HL-60 (cell line): ENCODE data around the gene DBF4B.
A peak's percentile ranks its signal among the peaks of the same experiment; 100 is the strongest.

ENCODE experiments used
- DNase-seq, 2 experiments: peaks; one replicate each; pipeline ENCODE4 v3.0.0-alpha.2; 2010 to 2020; ENCODE audit warnings: low read depth in 1 of 2, low spot score in 1 of 2
- H3K27ac ChIP-seq: fragments of 250-450 bp; sonication (Bioruptor Pico); replicated peaks from 2 replicates; pipeline ENCODE4 v1.5.1; 2020; ENCODE audit warnings: mild to moderate bottlenecking, moderate library complexity
- H3K27me3 ChIP-seq: fragments of 250-450 bp; sonication (Bioruptor Pico); 2 replicates; pipeline ENCODE4 v1.5.1; 2021; ENCODE audit warnings: mild to moderate bottlenecking, moderate library complexity; ENCODE audit not compliant: insufficient read depth, poor library complexity, severe bottlenecking
- H3K4me3 ChIP-seq: replicated peaks from 2 replicates; pipeline ENCODE4 v1.5.1; 2011; ENCODE audit warnings: mild to moderate bottlenecking, control low read depth, low read length; ENCODE audit not compliant: insufficient read depth
- GABPA ChIP-seq: IDR thresholded peaks from 2 replicates; pipeline ENCODE4 v1.6.1; 2012; ENCODE audit warnings: low read depth
- POLR2AphosphoS5 ChIP-seq: IDR thresholded peaks from 2 replicates; pipeline ENCODE4 v1.6.1; 2012; ENCODE audit warnings: low read depth
- SPI1 ChIP-seq: IDR thresholded peaks from 2 replicates; pipeline ENCODE4 v1.6.1; 2012; ENCODE audit warnings: low read depth, mild to moderate bottlenecking, borderline replicate concordance
- TF ChIP-seq, protein P1 (sequence below): IDR thresholded peaks from 2 replicates; pipeline ENCODE4 v1.6.1; 2012; ENCODE audit warnings: low read depth; ENCODE audit not compliant: insufficient replicate concordance
- TF ChIP-seq, protein P2 (sequence below): IDR thresholded peaks from one replicate; pipeline ENCODE4 v1.5.1; 2011; ENCODE audit warnings: low read length, control low read depth, inconsistent platforms; ENCODE audit not compliant: insufficient read depth

DBF4B gene

GRCh38 chr17:44775136-44775837 lies 66.8 kb downstream of the DBF4B start:
- DNase-seq = peak; percentile 96 to 97
- peak overlapping the region; percentile 67 for H3K4me3 ChIP-seq
- TF ChIP-seq GABPA = no peak
- TF ChIP-seq POLR2AphosphoS5 = 0 out of 2 replicates have a peak, but pooled peaks have one; percentile 31
- TF ChIP-seq, protein P1, sequence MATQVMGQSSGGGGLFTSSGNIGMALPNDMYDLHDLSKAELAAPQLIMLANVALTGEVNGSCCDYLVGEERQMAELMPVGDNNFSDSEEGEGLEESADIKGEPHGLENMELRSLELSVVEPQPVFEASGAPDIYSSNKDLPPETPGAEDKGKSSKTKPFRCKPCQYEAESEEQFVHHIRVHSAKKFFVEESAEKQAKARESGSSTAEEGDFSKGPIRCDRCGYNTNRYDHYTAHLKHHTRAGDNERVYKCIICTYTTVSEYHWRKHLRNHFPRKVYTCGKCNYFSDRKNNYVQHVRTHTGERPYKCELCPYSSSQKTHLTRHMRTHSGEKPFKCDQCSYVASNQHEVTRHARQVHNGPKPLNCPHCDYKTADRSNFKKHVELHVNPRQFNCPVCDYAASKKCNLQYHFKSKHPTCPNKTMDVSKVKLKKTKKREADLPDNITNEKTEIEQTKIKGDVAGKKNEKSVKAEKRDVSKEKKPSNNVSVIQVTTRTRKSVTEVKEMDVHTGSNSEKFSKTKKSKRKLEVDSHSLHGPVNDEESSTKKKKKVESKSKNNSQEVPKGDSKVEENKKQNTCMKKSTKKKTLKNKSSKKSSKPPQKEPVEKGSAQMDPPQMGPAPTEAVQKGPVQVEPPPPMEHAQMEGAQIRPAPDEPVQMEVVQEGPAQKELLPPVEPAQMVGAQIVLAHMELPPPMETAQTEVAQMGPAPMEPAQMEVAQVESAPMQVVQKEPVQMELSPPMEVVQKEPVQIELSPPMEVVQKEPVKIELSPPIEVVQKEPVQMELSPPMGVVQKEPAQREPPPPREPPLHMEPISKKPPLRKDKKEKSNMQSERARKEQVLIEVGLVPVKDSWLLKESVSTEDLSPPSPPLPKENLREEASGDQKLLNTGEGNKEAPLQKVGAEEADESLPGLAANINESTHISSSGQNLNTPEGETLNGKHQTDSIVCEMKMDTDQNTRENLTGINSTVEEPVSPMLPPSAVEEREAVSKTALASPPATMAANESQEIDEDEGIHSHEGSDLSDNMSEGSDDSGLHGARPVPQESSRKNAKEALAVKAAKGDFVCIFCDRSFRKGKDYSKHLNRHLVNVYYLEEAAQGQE = no peak
- H3K27me3 ChIP-seq = no peaks in the 10 kb centered on the region
- H3K27ac ChIP-seq = no peak overlapping the region

DNA sequence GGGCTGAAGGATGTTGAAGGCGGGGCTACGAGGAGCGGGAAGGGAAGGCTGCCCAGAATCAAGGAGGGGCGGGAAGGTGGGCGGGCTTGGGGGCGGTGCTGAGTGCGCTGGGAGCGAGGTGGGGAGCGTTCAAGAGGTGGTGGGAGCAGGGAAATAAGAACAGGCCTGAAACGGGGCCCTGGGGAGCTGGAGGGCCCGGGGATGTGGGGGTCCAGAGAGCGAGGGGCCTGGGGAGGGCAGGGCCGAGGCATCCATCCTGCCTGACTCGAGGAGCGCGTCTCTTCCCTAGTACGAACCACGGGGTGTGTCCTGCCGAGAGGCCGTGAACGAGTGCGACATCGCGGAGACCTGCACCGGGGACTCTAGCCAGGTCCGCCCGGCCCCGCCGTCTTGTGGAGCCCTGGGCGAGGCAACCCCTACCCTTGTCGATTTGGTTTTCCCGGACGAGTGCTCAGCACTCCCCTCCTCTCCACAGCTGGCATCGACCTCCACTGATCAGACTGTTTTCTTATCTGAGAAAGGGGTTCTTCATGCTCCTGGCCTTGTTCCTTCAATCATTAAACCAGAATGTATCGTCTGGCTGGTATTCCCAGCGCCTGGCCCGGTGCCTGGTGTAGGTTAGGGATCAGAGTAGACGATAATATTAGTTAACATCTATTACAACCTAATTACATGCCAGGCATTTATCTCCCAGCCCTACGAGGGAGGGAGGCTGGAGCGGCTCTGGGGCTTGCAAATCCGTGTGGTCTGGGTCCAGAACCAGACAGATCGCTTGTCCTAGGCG lies 67.6 kb downstream of the DBF4B start:
- no peak for TF ChIP-seq SPI1
- TF ChIP-seq, protein P1 = no peak
- TF ChIP-seq, protein P2, sequence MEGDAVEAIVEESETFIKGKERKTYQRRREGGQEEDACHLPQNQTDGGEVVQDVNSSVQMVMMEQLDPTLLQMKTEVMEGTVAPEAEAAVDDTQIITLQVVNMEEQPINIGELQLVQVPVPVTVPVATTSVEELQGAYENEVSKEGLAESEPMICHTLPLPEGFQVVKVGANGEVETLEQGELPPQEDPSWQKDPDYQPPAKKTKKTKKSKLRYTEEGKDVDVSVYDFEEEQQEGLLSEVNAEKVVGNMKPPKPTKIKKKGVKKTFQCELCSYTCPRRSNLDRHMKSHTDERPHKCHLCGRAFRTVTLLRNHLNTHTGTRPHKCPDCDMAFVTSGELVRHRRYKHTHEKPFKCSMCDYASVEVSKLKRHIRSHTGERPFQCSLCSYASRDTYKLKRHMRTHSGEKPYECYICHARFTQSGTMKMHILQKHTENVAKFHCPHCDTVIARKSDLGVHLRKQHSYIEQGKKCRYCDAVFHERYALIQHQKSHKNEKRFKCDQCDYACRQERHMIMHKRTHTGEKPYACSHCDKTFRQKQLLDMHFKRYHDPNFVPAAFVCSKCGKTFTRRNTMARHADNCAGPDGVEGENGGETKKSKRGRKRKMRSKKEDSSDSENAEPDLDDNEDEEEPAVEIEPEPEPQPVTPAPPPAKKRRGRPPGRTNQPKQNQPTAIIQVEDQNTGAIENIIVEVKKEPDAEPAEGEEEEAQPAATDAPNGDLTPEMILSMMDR = no peak
- TF ChIP-seq POLR2AphosphoS5 = no peak
- TF ChIP-seq GABPA = no peak
- no peak for DNase-seq
- Histone ChIP-seq H3K27ac (no peak overlapping the region), H3K4me3 (peak overlapping the region; percentile 67), H3K27me3 (no peaks in the 10 kb centered on the region)

GRCh38 chr17:44776628-44777393 lies 68.3 kb downstream of the DBF4B start:
- TF ChIP-seq SPI1 = no peak
- TF ChIP-seq POLR2AphosphoS5 = no peak
- TF ChIP-seq, protein P1 = no peak
- TF ChIP-seq GABPA = no peak
- TF ChIP-seq, protein P2 = no peak
- no peak overlapping the region for H3K4me3 ChIP-seq

More at GRCh38 chr17:44776628-44777393, 68.3 kb downstream of the DBF4B start:
- Histone ChIP-seq H3K27me3 (no peaks in the 10 kb centered on the region), H3K27ac (no peak overlapping the region)
- DNase-seq = no peak
